ENCODE data around the gene SLC25A39.
A peak's percentile ranks its signal among the peaks of the same experiment; 100 is the strongest.
"Not testable (repeated sequence)": the region's sequence is repeated elsewhere in the genome, so short reads cannot be mapped to it uniquely, and the experiment has no call there.

Gene SLC25A39

DNA sequence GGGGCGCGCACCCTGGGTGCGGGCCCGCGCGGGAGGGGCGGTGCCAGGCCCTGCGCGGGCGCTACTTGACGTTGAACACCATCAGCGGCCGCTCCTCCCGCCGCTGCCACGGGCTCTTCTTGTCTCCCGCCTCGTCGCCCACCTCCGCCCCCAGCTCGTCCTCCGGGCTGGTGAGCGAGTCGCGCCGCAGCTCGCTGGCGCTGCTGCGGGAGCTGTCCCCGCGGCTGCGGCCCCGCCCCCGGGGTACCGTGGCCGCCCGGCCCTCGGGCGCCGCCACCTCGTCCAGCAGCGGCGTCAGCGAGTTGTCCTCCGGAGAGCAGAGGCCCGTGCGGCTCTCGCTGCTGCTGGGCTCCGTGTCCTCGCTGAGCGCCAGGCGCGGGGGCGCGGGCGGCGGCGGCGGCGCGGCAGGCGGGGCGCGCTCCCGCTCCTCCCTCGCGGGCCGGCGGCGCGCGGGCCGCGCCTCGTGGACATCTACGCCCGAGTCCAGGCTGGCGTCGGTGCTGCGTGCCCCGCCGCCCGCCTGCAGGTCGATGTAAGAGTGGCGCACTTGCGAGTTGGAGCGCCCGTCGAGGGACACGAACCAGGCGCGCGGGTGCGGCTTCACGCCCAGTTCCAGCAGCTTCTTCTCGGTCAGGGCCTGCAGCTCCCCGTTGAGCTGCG, 29.2 kb upstream of the SLC25A39 start:
- no peak for DNase-seq (ENCODE audit: low read depth)

GRCh38 chr17:44352828-44353671, 28.4 kb upstream of the SLC25A39 start:
- no peak for DNase-seq (ENCODE audit: low read depth)

DNA sequence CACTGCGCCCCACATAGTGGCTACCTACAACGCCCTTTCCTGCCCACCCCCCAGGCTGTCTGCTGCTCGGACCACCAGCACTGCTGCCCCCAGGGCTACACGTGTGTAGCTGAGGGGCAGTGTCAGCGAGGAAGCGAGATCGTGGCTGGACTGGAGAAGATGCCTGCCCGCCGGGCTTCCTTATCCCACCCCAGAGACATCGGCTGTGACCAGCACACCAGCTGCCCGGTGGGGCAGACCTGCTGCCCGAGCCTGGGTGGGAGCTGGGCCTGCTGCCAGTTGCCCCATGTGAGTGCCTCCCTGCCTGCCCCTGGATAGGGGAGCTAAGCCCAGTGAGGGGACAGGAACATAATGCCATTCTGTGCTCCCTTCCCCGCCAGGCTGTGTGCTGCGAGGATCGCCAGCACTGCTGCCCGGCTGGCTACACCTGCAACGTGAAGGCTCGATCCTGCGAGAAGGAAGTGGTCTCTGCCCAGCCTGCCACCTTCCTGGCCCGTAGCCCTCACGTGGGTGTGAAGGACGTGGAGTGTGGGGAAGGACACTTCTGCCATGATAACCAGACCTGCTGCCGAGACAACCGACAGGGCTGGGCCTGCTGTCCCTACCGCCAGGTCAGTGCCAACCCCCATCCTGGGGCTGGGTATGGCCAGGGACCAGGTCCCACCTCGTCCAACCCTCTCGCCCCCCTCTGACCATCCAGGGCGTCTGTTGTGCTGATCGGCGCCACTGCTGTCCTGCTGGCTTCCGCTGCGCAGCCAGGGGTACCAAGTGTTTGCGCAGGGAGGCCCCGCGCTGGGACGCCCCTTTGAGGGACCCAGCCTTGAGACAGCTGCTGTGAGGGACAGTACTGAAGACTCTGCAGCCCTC, 27.6 kb upstream of the SLC25A39 start:
- no peak for DNase-seq (ENCODE audit: low read depth)

DNA sequence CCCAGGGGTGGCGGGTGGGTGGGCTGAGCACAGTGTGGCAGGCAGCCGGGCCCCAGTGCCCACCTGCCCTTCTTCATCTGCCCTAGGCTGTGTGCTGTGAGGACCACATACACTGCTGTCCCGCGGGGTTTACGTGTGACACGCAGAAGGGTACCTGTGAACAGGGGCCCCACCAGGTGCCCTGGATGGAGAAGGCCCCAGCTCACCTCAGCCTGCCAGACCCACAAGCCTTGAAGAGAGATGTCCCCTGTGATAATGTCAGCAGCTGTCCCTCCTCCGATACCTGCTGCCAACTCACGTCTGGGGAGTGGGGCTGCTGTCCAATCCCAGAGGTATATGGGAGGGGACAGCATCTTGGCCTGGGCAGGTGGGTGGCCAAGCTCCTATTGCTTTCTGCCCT, 26.8 kb upstream of the SLC25A39 start:
- DNase-seq (ENCODE audit: low read depth) = no peak

DNA sequence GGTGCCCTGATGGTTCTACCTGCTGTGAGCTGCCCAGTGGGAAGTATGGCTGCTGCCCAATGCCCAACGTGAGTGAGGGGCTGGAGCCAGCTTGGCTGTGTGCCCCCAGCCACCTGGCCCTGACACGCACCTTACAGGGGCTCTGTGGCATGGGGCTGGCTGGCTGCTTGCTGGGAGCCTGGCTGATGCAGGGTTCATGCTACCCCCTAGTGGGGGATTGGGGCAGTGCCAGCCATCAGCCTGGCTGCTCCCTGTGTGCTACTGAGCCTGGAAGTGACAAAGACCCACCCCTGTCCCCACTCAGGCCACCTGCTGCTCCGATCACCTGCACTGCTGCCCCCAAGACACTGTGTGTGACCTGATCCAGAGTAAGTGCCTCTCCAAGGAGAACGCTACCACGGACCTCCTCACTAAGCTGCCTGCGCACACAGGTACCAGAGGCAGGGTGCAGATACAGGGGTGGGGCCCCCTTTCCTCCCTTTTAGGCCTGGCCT, 26.2 kb upstream of the SLC25A39 start:
- peak; percentile 55 for DNase-seq (ENCODE audit: low read depth)

- no peak for DNase-seq (ENCODE audit: low read depth)
Measured at GRCh38 chr17:44349553-44350070, 25.0 kb upstream of the SLC25A39 start.

- no peak for DNase-seq (ENCODE audit: low read depth)
Measured at GRCh38 chr17:44348988-44349364, 24.4 kb upstream of the SLC25A39 start.

- DNase-seq (ENCODE audit: low read depth) = no peak
Measured at GRCh38 chr17:44348234-44348987, 23.8 kb upstream of the SLC25A39 start.

GRCh38 chr17:44347206-44348055, 22.8 kb upstream of the SLC25A39 start:
- not testable (repeated sequence) for DNase-seq (ENCODE audit: low read depth)

DNA sequence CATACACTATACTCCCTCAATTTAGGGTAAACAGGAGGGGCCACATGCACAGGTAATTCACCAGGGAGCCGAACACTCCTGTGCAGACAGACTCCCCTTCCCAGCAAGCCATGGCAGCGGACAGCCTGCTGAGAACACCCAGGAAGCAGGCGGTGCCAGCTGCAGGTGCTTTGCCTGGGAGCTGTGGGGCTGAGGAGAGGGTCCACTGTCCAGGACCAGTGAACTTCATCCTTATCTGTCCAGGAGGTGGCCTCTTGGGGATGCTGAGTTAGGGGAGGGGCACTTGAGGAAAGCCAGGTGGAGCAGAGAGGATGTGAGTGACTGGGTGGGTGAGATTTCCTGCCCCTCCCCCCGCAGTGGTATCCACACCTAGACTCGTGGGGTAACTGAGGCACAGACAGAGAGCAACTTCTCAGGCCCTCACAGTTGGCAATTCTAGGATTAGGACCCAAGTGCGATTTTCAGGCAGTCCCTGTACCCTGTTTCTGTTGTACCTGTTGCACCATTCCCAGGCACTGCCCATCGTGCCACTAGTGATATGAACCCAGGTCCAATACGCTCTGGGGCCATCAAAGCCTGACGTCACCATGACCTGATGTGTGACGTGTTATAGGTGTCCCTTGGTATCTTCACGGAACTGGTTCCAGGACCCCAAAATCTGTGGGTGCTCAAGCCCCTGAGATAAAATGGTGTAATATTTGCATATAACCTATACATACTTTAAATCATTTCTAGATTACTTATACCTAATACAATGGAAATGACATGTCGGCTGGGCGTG, 21.6 kb upstream of the SLC25A39 start:
- DNase-seq (ENCODE audit: low read depth) = no peak

GRCh38 chr17:44345454-44346026, 20.9 kb upstream of the SLC25A39 start:
- peak; percentile 67 for DNase-seq (ENCODE audit: low read depth)

DNA sequence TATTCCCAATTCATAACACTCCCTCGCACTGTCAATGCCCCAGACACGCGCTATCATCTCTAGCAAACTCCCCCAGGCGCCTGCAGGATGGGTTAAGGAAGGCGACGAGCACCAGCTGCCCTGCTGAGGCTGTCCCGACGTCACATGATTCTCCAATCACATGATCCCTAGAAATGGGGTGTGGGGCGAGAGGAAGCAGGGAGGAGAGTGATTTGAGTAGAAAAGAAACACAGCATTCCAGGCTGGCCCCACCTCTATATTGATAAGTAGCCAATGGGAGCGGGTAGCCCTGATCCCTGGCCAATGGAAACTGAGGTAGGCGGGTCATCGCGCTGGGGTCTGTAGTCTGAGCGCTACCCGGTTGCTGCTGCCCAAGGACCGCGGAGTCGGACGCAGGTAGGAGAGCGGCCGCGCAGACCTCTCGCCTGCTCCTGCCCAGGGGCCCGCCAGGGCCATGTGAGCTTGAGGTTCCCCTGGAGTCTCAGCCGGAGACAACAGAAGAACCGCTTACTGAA, 20.4 kb upstream of the SLC25A39 start, which contains the start of gene GRN:
Gene GRN (plus strand): TSS at position 364 of the 515 bp plus-strand sequence. CDS start 3,863 bp downstream, outside the sequence.
- peak; percentile 92 for DNase-seq (ENCODE audit: low read depth)

GRCh38 chr17:44343510-44344209, 19.0 kb upstream of the SLC25A39 start:
- DNase-seq (ENCODE audit: low read depth) = no peak

DNA sequence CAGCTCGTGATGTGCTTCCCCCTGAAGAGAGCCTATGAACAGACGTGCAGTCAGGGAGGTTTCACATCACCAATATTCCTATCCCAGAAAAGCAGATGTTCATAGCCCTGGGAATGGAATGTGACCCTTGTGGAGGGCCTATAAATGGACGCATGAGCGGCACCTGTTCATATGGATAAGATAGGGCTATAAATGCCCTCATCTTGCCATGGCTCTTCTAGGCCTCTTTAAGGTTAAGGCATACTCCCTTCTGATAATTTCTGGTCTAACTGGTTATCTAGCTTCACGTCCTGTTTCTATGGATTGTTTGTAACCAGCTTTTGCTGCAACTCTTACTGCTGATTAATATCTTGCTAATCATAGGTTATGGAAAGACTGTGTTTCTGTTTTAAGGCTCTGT, 15.9 kb upstream of the SLC25A39 start:
- DNase-seq (ENCODE audit: low read depth) = not testable (repeated sequence)

DNA sequence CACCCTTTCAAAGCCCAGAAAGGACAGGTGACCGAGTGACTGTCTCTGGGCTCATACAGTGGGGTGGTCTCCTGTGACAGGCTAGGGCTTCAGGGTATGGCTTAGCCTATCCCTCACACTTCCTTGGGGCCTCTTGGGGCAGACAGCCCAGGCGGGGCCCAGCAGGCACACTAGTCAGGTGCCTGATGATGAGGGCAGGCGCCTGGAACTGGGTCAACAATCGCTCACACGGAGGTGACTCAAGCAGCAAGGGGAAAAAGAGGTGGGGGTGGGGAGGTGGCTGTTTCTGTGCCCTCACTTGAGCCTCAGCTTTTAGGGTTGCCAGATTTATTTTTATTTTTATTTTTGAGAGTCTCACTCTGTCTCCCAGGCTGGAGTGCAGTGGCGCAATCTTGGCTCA, 14.1 kb upstream of the SLC25A39 start:
- DNase-seq (ENCODE audit: low read depth) = no peak

DNA sequence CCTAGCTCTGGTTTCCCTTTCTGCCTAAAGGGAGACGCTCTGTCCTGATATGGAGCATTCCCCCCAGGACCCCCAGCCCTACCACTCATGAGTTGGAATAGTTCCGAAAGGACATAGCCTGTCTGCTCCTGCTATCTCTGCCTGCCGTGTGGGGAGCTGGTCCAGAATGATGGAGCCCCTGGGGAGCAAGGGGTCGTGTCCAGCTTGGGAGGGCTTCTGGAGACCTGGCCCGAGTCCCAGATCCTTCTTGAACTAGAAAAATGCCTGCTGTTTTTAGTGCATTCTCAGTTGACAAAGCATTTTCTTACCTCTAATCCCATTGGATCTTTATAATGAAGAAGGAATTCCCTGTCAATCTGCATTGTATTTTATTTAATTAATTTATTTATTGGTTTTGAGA, 11.3 kb upstream of the SLC25A39 start:
- no peak for DNase-seq (ENCODE audit: low read depth)

GRCh38 chr17:44335564-44335963, 10.9 kb upstream of the SLC25A39 start:
- no peak for DNase-seq (ENCODE audit: low read depth)

DNA sequence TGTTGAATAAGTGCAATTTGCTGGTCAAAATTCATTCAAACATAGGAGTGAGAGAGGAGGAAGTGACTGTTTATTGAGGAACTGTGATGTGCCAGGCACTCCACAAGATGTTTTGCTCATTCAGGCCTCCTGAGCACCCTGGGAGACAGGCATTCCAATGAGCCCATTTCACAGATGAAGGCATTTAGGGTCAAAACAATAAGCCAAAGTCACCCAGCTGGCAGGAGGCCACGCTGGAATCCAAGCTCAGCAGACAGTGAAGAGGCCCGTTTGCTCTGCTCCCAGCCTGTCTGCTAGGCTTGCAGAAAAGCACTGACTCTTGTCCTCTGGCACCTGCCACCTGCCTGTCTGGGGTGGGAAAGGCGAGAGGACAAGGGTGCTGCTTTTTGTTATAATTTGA, 10.1 kb upstream of the SLC25A39 start:
- no peak for DNase-seq (ENCODE audit: low read depth)
